Keratinocyte (primary cell): Measurements from ENCODE around the gene TRIP13. TPM values are rescaled to one million over a fixed set of nuclear protein-coding genes. Genes with fewer than 3 reads are reported as not detected.
A peak's percentile ranks its signal among the peaks of the same experiment; 100 is the strongest.

Source experiments
- DNase-seq: peaks from one replicate; pipeline ENCODE4 v3.0.0-alpha.2; 2011; ENCODE audit warnings: low read depth, missing footprints, low spot score
- FAIRE-seq: peaks from 2 replicates; lab custom pipeline; 2011; peaks lifted over from hg19 to GRCh38; lab: Jason Lieb, UNC
- H2AFZ ChIP-seq: 2 replicates; pipeline ENCODE4 v1.6.0; 2012; ENCODE audit warnings: low read length, control low read depth, inconsistent platforms; ENCODE audit not compliant: control insufficient read depth
- H3K27ac ChIP-seq: 2 replicates; pipeline ENCODE4 v1.5.1; 2011; ENCODE audit warnings: low read length; ENCODE audit not compliant: control insufficient read depth, insufficient read depth
- H3K27me3 ChIP-seq: 3 replicates; pipeline ENCODE4 v1.6.0; 2011; ENCODE audit warnings: low read length; ENCODE audit not compliant: control insufficient read depth, insufficient read depth; ENCODE audit errors: extremely low read depth
- H3K36me3 ChIP-seq, 2 experiments: 2 replicates in 1 of 2; 3 replicates in 1 of 2; pipeline ENCODE4 v1.5.1; 2011; ENCODE audit warnings: low read length in 2 of 2, mild to moderate bottlenecking in 1 of 2; ENCODE audit not compliant: control insufficient read depth in 2 of 2, insufficient read depth in 2 of 2; ENCODE audit errors: extremely low read depth in 1 of 2
- H3K4me1 ChIP-seq: 3 replicates; pipeline ENCODE4 v1.5.1; 2011; ENCODE audit warnings: low read length; ENCODE audit not compliant: control insufficient read depth, insufficient read depth; ENCODE audit errors: extremely low read depth
- H3K4me2 ChIP-seq: 3 replicates; pipeline ENCODE4 v1.6.0; 2011; ENCODE audit warnings: low read depth, low read length; ENCODE audit not compliant: control insufficient read depth, insufficient read depth; ENCODE audit errors: extremely low read depth
- H3K4me3 ChIP-seq, 3 experiments: fragments of 200-600 bp in 1 of 3; sonication (generic) in 1 of 3; 2 replicates in 2 of 3; 3 replicates in 1 of 3; pipeline ENCODE4 v1.5.1; 2011 to 2016; ENCODE audit warnings: low read length in 3 of 3, mild to moderate bottlenecking in 3 of 3, control low read depth in 2 of 3, inconsistent platforms in 1 of 3, low read depth in 1 of 3, mixed read lengths in 1 of 3, mixed run types in 1 of 3, moderate library complexity in 1 of 3; ENCODE audit not compliant: control insufficient read depth in 2 of 3, insufficient read depth in 2 of 3; ENCODE audit errors: extremely low read depth in 1 of 3
- H3K79me2 ChIP-seq: 2 replicates; pipeline ENCODE4 v1.6.0; 2012; ENCODE audit warnings: low read length; ENCODE audit not compliant: control insufficient read depth, insufficient read depth
- H3K9ac ChIP-seq: 3 replicates; pipeline ENCODE4 v1.6.0; 2011; ENCODE audit warnings: low read length; ENCODE audit not compliant: control insufficient read depth, insufficient read depth; ENCODE audit errors: extremely low read depth
- H3K9me1 ChIP-seq: 3 replicates; pipeline ENCODE4 v1.6.0; 2011; ENCODE audit warnings: low read length; ENCODE audit not compliant: control insufficient read depth, insufficient read depth; ENCODE audit errors: extremely low read depth
- H3K9me3 ChIP-seq: 2 replicates; pipeline ENCODE4 v1.5.1; 2012; ENCODE audit warnings: low read depth, low read length; ENCODE audit not compliant: control insufficient read depth
- H4K20me1 ChIP-seq: 3 replicates; pipeline ENCODE4 v1.6.0; 2011; ENCODE audit warnings: low read length; ENCODE audit not compliant: control insufficient read depth, insufficient read depth; ENCODE audit errors: extremely low read depth
- CTCF ChIP-seq, 3 experiments: IDR thresholded peaks in 1 of 3; conservative IDR thresholded peaks in 1 of 3; optimal IDR thresholded peaks in 1 of 3; 2 replicates in 2 of 3; 3 replicates in 1 of 3; pipeline versions ENCODE3 to v1.5.1; 2011; ENCODE audit warnings: low read length in 3 of 3, mild to moderate bottlenecking in 3 of 3, moderate library complexity in 2 of 3, control low read depth in 1 of 3, inconsistent platforms in 1 of 3; ENCODE audit not compliant: insufficient read depth in 2 of 3; ENCODE audit errors: extremely low read depth in 1 of 3
- EZH2 ChIP-seq: IDR thresholded peaks from one replicate; pipeline ENCODE4 v1.6.1; 2012; ENCODE audit warnings: inconsistent platforms, mild to moderate bottlenecking, low read length, moderate library complexity
- dilution Hi-C: fragments of 300-500 bp; cut with MboI; formaldehyde crosslinking; loops from one replicate; pipeline ENCODE4 v1.7.0; 2020; ENCODE audit warnings: low sequenced_read_pairs; ENCODE audit not compliant: extremely low pct_ligation_motif_present
- polyA plus RNA-seq, 5 experiments: library from polyadenylated mRNA; depleted of rRNA in 3 of 5; stranded (reverse) in 3 of 5; stranded (forward) in 1 of 5; unstranded in 1 of 5; fragments of >200 nt; gene quantifications; 1 replicate in 1 of 5; 2 replicates in 3 of 5; 3 replicates in 1 of 5; pipeline versions ENCODE4 v1.2.1 to v1.2.3, GENCODE V29; 2011 to 2012; ENCODE audit warnings: missing spikeins in 2 of 5, low read depth in 1 of 5, low replicate concordance in 1 of 5

TRIP13 gene
- polyA plus RNA-seq, 1 donor (not counting 4 experiments of a cell fraction or from before 2014, with no cell fraction given), result 37.8 TPM

GRCh38 chr5:851076-851475 is 41.6 kb upstream of the TRIP13 start:
- H3K79me2 ChIP-seq, result no peaks in the 10 kb centered on the region
- no peaks in the 10 kb centered on the region for H3K36me3 ChIP-seq
- no peak overlapping the region for H3K27ac ChIP-seq
- no peaks in the 10 kb centered on the region for H3K9me1 ChIP-seq
- H3K27me3 ChIP-seq, result peaks cover 41% of the 10 kb centered on the region
- H3K9ac ChIP-seq, result no peak overlapping the region
- no peak overlapping the region for H3K4me3 ChIP-seq
- no peak for TF ChIP-seq CTCF (optimal IDR thresholded peaks at IDR 0.05 in 1 of 3, IDR thresholded peaks at IDR 0.05 in 1 of 3, conservative IDR thresholded peaks at IDR 0.05 in 1 of 3; ENCODE audit: extremely low read depth in 1 of 3, insufficient read depth in 2 of 3, low read length in 3 of 3)
- TF ChIP-seq EZH2, result peak; percentile 20
- DNase-seq (no peak), FAIRE-seq (no peak)
- dilution Hi-C loops, result no loop called here
- no peaks in the 10 kb centered on the region for H3K9me3 ChIP-seq
- H3K4me1 ChIP-seq, result no peaks in the 10 kb centered on the region
- H3K4me2 ChIP-seq, result no peak overlapping the region
- no peaks in the 10 kb centered on the region for H4K20me1 ChIP-seq
- no peak overlapping the region for H2AFZ ChIP-seq

- H2AFZ ChIP-seq, result no peak overlapping the region
- no peaks in the 10 kb centered on the region for H3K9me1 ChIP-seq
- H3K4me1 ChIP-seq, result no peaks in the 10 kb centered on the region
- FAIRE-seq (no peak), DNase-seq (no peak)
- no peak overlapping the region for H3K27ac ChIP-seq
- H3K36me3 ChIP-seq, result no peaks in the 10 kb centered on the region
- no peaks in the 10 kb centered on the region for H3K9me3 ChIP-seq
- H3K27me3 ChIP-seq, result peaks cover 41% of the 10 kb centered on the region
- H3K4me2 ChIP-seq, result no peak overlapping the region
- H3K4me3 ChIP-seq, result no peak overlapping the region
- TF ChIP-seq EZH2 (no peak), CTCF (optimal IDR thresholded peaks at IDR 0.05 in 1 of 3, IDR thresholded peaks at IDR 0.05 in 1 of 3, conservative IDR thresholded peaks at IDR 0.05 in 1 of 3; ENCODE audit: extremely low read depth in 1 of 3, insufficient read depth in 2 of 3, low read length in 3 of 3) (no peak)
- H3K9ac ChIP-seq, result no peak overlapping the region
- no peaks in the 10 kb centered on the region for H3K79me2 ChIP-seq
- dilution Hi-C loops, result no loop called here
- no peaks in the 10 kb centered on the region for H4K20me1 ChIP-seq
Observed at GRCh38 chr5:851553-851952, 41.1 kb upstream of the TRIP13 start.
